SK-N-MC (cell line): Measurements from ENCODE around the gene GRM7.

Experiments
- DNase-seq: peaks from one replicate; pipeline ENCODE4 v3.0.0-alpha.2; 2011; ENCODE audit warnings: low read depth, low spot score
- H3K27ac ChIP-seq: fragments of 200-600 bp; sonication (generic); 2 replicates; pipeline ENCODE4 v1.5.1; 2016; ENCODE audit warnings: mixed run types
- H3K36me3 ChIP-seq: fragments of 200-600 bp; sonication (generic); 2 replicates; pipeline ENCODE4 v1.6.1; 2017; ENCODE audit warnings: antibody characterized with exemption, low read length, mixed read lengths; ENCODE audit not compliant: insufficient read depth
- H3K4me3 ChIP-seq: fragments of 200-600 bp; sonication (generic); 2 replicates; pipeline ENCODE4 v1.5.1; 2016
- H3K9ac ChIP-seq: fragments of 200-600 bp; sonication (generic); 2 replicates; pipeline ENCODE4 v1.8.0; 2017; ENCODE audit warnings: mixed run types, mixed read lengths; ENCODE audit not compliant: insufficient read length
- H3K9me3 ChIP-seq: fragments of 200-600 bp; sonication (generic); 2 replicates; pipeline ENCODE4 v1.6.1; 2017; ENCODE audit warnings: low read depth, mild to moderate bottlenecking, antibody characterized with exemption, low read length, moderate library complexity, mixed read lengths
- EZH2 ChIP-seq: fragments of 200-600 bp; sonication (generic); IDR thresholded peaks from one replicate; pipeline ENCODE4 v1.6.1; 2017; ENCODE audit warnings: antibody characterized with exemption
- FOXP2 ChIP-seq: optimal IDR thresholded peaks from 2 replicates; pipeline ENCODE3; 2011; ENCODE audit warnings: mild to moderate bottlenecking, moderate library complexity; ENCODE audit not compliant: insufficient read depth; ENCODE audit errors: extremely low read length, control extremely low read depth
- POLR2AphosphoS5 ChIP-seq: IDR thresholded peaks from 2 replicates; pipeline ENCODE4 v1.6.1; 2012; ENCODE audit warnings: mild to moderate bottlenecking, low read depth, low read length, borderline replicate concordance

Gene GRM7

DNA sequence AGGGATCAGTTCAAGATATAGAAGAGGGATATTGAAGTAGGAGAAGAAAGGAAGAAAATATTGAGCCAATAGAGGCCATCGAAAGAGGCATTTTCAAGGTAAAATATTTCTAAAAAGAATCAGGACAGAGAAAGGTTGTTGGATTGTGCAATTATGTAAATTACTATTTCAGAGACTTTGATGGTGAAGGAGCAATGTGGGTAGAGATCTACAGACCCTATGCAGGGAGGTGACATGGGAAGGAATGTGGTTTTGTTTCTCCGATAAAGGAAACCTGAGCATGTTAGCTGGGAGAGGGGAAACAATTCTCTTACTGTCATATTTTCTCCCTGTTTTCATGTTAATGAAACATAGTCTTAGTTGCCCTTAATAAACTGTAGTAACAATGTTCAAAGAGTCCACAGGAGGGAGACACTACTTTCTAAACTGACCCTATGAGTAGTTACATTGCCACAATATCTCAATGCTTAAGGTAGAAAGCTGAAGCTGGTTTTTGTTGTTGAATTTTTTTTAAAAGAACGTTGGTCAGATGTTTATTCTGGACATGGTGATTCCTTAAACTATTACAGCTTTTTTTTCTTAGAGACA is 133.3 kb downstream of the GRM7 start:
- TF ChIP-seq EZH2 (no peak), FOXP2 (no peak), POLR2AphosphoS5 (no peak)

GRCh38 chr3:7000501-7000900 is 139.6 kb downstream of the GRM7 start:
- H3K36me3 ChIP-seq: no peaks in the 10 kb centered on the region
- no peaks in the 10 kb centered on the region for H3K9me3 ChIP-seq
- no peak overlapping the region for H3K9ac ChIP-seq
- no peak overlapping the region for H3K4me3 ChIP-seq
- TF ChIP-seq FOXP2 (no peak), EZH2 (no peak), POLR2AphosphoS5 (no peak)
- H3K27ac ChIP-seq: no peak overlapping the region
- no peak for DNase-seq

More for the DNA sequence above, 133.3 kb downstream of the GRM7 start:
- H3K9ac ChIP-seq: no peak overlapping the region
- H3K4me3 ChIP-seq: no peak overlapping the region
- no peak overlapping the region for H3K27ac ChIP-seq
- H3K9me3 ChIP-seq: no peaks in the 10 kb centered on the region
- no peaks in the 10 kb centered on the region for H3K36me3 ChIP-seq
- DNase-seq: peak; percentile 1

DNA sequence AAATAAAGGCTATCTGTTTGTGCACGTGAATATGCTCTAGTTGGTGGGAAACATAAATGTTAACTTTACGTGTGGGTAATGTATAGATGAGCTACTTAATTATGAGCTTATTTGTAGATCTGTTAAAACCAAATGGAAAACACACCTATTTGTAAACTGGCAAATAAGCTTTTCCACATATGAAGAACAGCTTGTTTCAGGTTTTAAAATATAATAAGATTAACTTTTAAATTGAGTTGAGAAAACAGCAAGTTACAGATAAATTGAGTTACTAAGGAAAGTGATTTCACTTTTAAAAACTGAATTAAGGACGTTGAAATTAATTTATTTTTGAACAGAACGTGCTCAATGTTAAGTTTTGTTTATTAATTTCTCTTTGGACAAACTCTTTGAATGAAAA is 140.5 kb downstream of the GRM7 start:
- Histone ChIP-seq H3K9me3 (no peaks in the 10 kb centered on the region), H3K9ac (no peak overlapping the region), H3K27ac (no peak overlapping the region), H3K36me3 (no peaks in the 10 kb centered on the region), H3K4me3 (no peak overlapping the region)
- DNase-seq: no peak
- TF ChIP-seq EZH2: no peak
- no peak for TF ChIP-seq POLR2AphosphoS5
- no peak for TF ChIP-seq FOXP2

DNA sequence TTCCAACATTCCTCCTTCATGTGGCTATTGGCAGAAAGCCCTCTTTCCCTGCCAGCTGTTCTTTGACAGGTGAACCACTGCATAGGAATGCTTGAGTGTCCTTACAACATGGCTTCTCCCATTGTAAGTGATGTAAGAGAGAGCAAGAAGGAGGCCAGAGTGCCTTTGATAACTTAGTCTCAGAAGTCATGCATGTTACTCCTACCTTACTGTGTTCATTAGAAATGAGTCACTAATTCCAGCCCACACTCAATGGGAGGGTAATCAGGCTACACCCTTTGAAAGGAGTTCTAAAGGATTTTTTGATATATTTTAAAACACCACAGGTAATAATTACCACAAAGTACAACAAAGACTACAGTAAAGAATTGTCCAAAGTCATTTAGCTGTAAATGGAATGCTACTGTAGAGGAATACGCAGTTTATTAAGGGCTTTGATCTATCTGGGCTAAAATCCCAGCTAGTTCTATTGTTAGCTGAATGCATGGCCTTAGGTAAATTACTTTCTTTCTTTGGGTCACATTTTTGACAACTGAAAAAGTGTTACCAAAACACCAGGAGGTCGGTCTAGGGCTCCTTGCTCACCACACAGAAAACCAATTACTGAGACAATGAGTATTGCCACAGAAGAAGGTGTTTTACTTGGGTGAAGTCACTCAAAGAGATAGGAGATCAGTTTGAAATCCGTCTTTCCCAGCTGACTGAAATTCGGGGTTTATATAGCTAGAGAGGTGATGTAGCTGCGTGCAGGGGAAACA is 154.9 kb downstream of the GRM7 start:
- no peak for TF ChIP-seq POLR2AphosphoS5
- no peak for TF ChIP-seq FOXP2
- TF ChIP-seq EZH2: no peak
- Histone ChIP-seq H3K9ac (no peak overlapping the region), H3K36me3 (no peaks in the 10 kb centered on the region), H3K27ac (no peak overlapping the region), H3K4me3 (no peak overlapping the region), H3K9me3 (no peaks in the 10 kb centered on the region)
- no peak for DNase-seq

- no peak for DNase-seq
- TF ChIP-seq EZH2 (no peak), POLR2AphosphoS5 (no peak), FOXP2 (no peak)
- Histone ChIP-seq H3K9me3 (no peaks in the 10 kb centered on the region), H3K9ac (no peak overlapping the region), H3K27ac (no peak overlapping the region), H3K36me3 (no peaks in the 10 kb centered on the region), H3K4me3 (no peak overlapping the region)
Measured at GRCh38 chr3:7025581-7026300, 164.8 kb downstream of the GRM7 start.

DNA sequence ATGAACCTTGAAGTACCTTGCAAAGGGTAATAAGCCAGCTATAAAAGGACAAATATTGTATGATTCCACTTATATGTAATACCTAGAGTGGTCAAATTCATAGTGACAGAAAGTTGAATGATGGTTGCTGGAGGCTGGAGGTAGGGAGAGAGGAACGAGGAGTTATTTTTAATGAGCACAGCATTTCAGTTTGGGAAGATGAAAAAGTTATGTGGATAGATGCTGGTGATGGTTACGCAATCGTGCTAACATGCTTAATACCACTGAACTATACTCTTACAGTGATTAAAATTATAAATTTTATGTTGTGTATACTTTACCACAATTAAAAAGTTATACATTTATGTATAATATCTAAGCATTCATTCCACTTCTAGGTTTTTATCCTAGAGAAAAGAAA is 168.6 kb downstream of the GRM7 start:
- Histone ChIP-seq H3K4me3 (no peak overlapping the region), H3K36me3 (no peaks in the 10 kb centered on the region), H3K27ac (no peak overlapping the region), H3K9me3 (no peaks in the 10 kb centered on the region), H3K9ac (no peak overlapping the region)
- no peak for DNase-seq
- TF ChIP-seq POLR2AphosphoS5: no peak
- TF ChIP-seq FOXP2: no peak
- TF ChIP-seq EZH2: no peak

DNA sequence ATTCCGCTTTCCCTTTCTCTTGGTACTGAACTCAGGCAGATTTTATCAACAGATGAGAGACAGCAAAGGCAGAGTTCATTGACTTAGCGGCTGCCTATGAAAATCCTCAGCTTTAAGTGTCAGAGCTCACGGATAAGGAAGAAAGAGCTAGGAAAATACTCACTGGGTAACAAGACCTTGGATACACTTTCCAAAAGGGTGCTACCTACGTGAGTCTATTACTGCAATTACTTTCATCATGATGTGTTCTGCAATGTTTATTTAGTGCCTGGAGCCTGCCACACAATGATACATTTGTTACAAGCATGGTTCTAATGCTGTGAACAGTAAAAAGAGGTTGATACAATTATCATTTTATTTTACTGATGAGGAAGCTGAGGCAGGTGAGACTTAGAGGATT is 177.5 kb downstream of the GRM7 start:
- TF ChIP-seq EZH2 (no peak), FOXP2 (no peak)
- Histone ChIP-seq H3K9ac (no peak overlapping the region), H3K36me3 (no peaks in the 10 kb centered on the region), H3K4me3 (no peak overlapping the region), H3K27ac (no peak overlapping the region), H3K9me3 (no peaks in the 10 kb centered on the region)
- no peak for DNase-seq

GRCh38 chr3:7062714-7063113 is 201.8 kb downstream of the GRM7 start:
- Histone ChIP-seq H3K36me3 (no peaks in the 10 kb centered on the region), H3K27ac (no peak overlapping the region), H3K9me3 (no peaks in the 10 kb centered on the region), H3K9ac (no peak overlapping the region), H3K4me3 (no peak overlapping the region)
- TF ChIP-seq FOXP2 (no peak), EZH2 (no peak), POLR2AphosphoS5 (no peak)
- no peak for DNase-seq
